DOHH2 (cell line): ENCODE results near the gene APBA2.

Experiments
- H3F3A ChIP-seq: fragments of 200-600 bp; sonication (generic), shearing (Covaris generic); 2 replicates; pipeline ENCODE4 v1.6.0; 2016; ENCODE audit warnings: antibody characterized with exemption, mild to moderate bottlenecking; ENCODE audit not compliant: control insufficient read depth, insufficient read depth
- H3K27ac ChIP-seq: fragments of 200-600 bp; sonication (generic); 2 replicates; pipeline ENCODE4 v1.5.1; 2014; ENCODE audit warnings: low read depth, mild to moderate bottlenecking, low read length, moderate library complexity
- H3K27me3 ChIP-seq: fragments of 200-600 bp; sonication (generic); 2 replicates; pipeline ENCODE4 v1.6.1; 2014; ENCODE audit warnings: mild to moderate bottlenecking, low read length, mixed read lengths; ENCODE audit not compliant: control insufficient read depth
- H3K36me3 ChIP-seq: fragments of 200-600 bp; sonication (generic); 2 replicates; pipeline ENCODE4 v1.6.1; 2014; ENCODE audit warnings: mild to moderate bottlenecking, low read length, moderate library complexity, mixed read lengths; ENCODE audit not compliant: control insufficient read depth
- H3K4me1 ChIP-seq: fragments of 200-600 bp; sonication (generic); 2 replicates; pipeline ENCODE4 v1.6.1; 2014; ENCODE audit warnings: mild to moderate bottlenecking, low read length, mixed read lengths; ENCODE audit not compliant: control insufficient read depth
- H3K4me2 ChIP-seq: fragments of 200-600 bp; sonication (generic); 2 replicates; pipeline ENCODE4 v1.6.0; 2014; ENCODE audit warnings: mild to moderate bottlenecking, low read length, moderate library complexity
- H3K4me3 ChIP-seq: fragments of 200-600 bp; sonication (generic); 2 replicates; pipeline ENCODE4 v1.5.1; 2014; ENCODE audit warnings: mild to moderate bottlenecking, low read length, mixed read lengths
- H3K79me2 ChIP-seq: fragments of 200-600 bp; sonication (generic); 2 replicates; pipeline ENCODE4 v1.6.1; 2014; ENCODE audit warnings: mild to moderate bottlenecking, low read length, mixed read lengths; ENCODE audit not compliant: control insufficient read depth
- H3K9me2 ChIP-seq: fragments of 200-600 bp; sonication (generic); replicated peaks from 2 replicates; pipeline ENCODE4 v1.6.1; 2014; ENCODE audit warnings: mild to moderate bottlenecking, low read length, mixed read lengths; ENCODE audit not compliant: control insufficient read depth
- H3K9me3 ChIP-seq: fragments of 200-600 bp; sonication (generic); 2 replicates; pipeline ENCODE4 v1.6.1; 2014; ENCODE audit warnings: antibody characterized with exemption, low read length, mixed read lengths; ENCODE audit not compliant: control insufficient read depth, insufficient read depth
- H4K20me1 ChIP-seq: fragments of 200-600 bp; sonication (generic); 2 replicates; pipeline ENCODE4 v1.6.0; 2014; ENCODE audit warnings: low read depth, mild to moderate bottlenecking, antibody characterized with exemption, low read length, moderate library complexity; ENCODE audit not compliant: control insufficient read depth, insufficient read depth
- CTCF ChIP-seq: fragments of 200-600 bp; sonication (generic); IDR thresholded peaks from one replicate; pipeline ENCODE4 v1.5.1; 2014; ENCODE audit warnings: antibody characterized with exemption, mild to moderate bottlenecking, low read depth, low read length; ENCODE audit not compliant: poor library complexity, severe bottlenecking
- EZH2phosphoT487 ChIP-seq: fragments of 200-600 bp; sonication (generic); IDR thresholded peaks from 2 replicates; pipeline ENCODE4 v1.6.1; 2017; ENCODE audit warnings: borderline replicate concordance, mild to moderate bottlenecking, antibody characterized with exemption, low read length, moderate library complexity, mixed read lengths

The APBA2 gene

GRCh38 chr15:28963711-28964081, 77.9 kb downstream of the APBA2 start:
- Histone ChIP-seq H3K4me1 (no peaks in the 10 kb centered on the region), H3K27me3 (peaks cover 8% of the 10 kb centered on the region), H4K20me1 (no peaks in the 10 kb centered on the region), H3K9me3 (no peaks in the 10 kb centered on the region), H3F3A (no peaks in the 10 kb centered on the region), H3K9me2 (no peaks in the 10 kb centered on the region), H3K4me2 (no peak overlapping the region), H3K27ac (no peak overlapping the region), H3K79me2 (no peaks in the 10 kb centered on the region), H3K4me3 (no peak overlapping the region), H3K36me3 (no peaks in the 10 kb centered on the region)
- TF ChIP-seq CTCF: no peak
- no peak for TF ChIP-seq EZH2phosphoT487

- Histone ChIP-seq H3F3A (no peaks in the 10 kb centered on the region), H3K9me2 (no peaks in the 10 kb centered on the region), H3K79me2 (no peaks in the 10 kb centered on the region), H3K27me3 (peaks cover 8% of the 10 kb centered on the region), H4K20me1 (no peaks in the 10 kb centered on the region), H3K4me2 (no peak overlapping the region), H3K9me3 (no peaks in the 10 kb centered on the region), H3K27ac (no peak overlapping the region), H3K36me3 (no peaks in the 10 kb centered on the region), H3K4me3 (no peak overlapping the region), H3K4me1 (no peaks in the 10 kb centered on the region)
- no peak for TF ChIP-seq CTCF
- TF ChIP-seq EZH2phosphoT487: no peak
These were observed 78.3 kb downstream of the APBA2 start for GRCh38 chr15:28964098-28964497.

GRCh38 chr15:28967066-28967465, 81.3 kb downstream of the APBA2 start:
- Histone ChIP-seq H3K4me1 (no peaks in the 10 kb centered on the region), H3K4me3 (no peak overlapping the region), H3K36me3 (no peaks in the 10 kb centered on the region), H3F3A (no peaks in the 10 kb centered on the region), H3K9me3 (no peaks in the 10 kb centered on the region), H4K20me1 (no peaks in the 10 kb centered on the region), H3K27ac (no peak overlapping the region), H3K27me3 (peaks cover 8% of the 10 kb centered on the region), H3K9me2 (no peaks in the 10 kb centered on the region), H3K4me2 (no peak overlapping the region), H3K79me2 (no peaks in the 10 kb centered on the region)
- TF ChIP-seq EZH2phosphoT487 (no peak), CTCF (no peak)

- TF ChIP-seq CTCF: no peak
- no peak for TF ChIP-seq EZH2phosphoT487
- H3F3A ChIP-seq: no peaks in the 10 kb centered on the region
- H3K4me2 ChIP-seq: no peak overlapping the region
- H3K36me3 ChIP-seq: no peaks in the 10 kb centered on the region
- H3K27ac ChIP-seq: no peak overlapping the region
- H3K27me3 ChIP-seq: peaks cover 10% of the 10 kb centered on the region
- H3K9me2 ChIP-seq: no peaks in the 10 kb centered on the region
- no peak overlapping the region for H3K4me3 ChIP-seq
- no peaks in the 10 kb centered on the region for H4K20me1 ChIP-seq
- H3K79me2 ChIP-seq: no peaks in the 10 kb centered on the region
- H3K4me1 ChIP-seq: no peaks in the 10 kb centered on the region
- no peaks in the 10 kb centered on the region for H3K9me3 ChIP-seq
These were observed 82.2 kb downstream of the APBA2 start for GRCh38 chr15:28967990-28968389.
